NCI-H82 treated with DMSO at 0.1 percent for 48 hours (cell line): ENCODE measurements around the gene RIBC2.
A peak's percentile ranks its signal among the peaks of the same experiment; 100 is the strongest.
"Not testable (repeated sequence)": the region's sequence is repeated elsewhere in the genome, so short reads cannot be mapped to it uniquely, and the experiment has no call there.

Experiments used
- DNase-seq: peaks from one replicate; lab custom pipeline; 2025; ENCODE audit not compliant: unreplicated experiment; lab: John Stamatoyannopoulos, UW

RIBC2 gene

GRCh38 chr22:45413368-45414211, at the start of gene RIBC2, which contains the start of gene SMC1B:
TSS of gene RIBC2 (plus strand) at chr22:45413693. CDS start at chr22:45413887, 194 bp downstream.
TSS of gene SMC1B (minus strand) at chr22:45413599. CDS start at chr22:45413567, 32 bp downstream.
- DNase-seq: no peak

GRCh38 chr22:45366713-45367112, 46.8 kb upstream of the RIBC2 start:
- DNase-seq: no peak

- DNase-seq: not testable (repeated sequence)
Measured at GRCh38 chr22:45373592-45373991, 39.9 kb upstream of the RIBC2 start.

GRCh38 chr22:45376009-45376408, 37.5 kb upstream of the RIBC2 start:
- DNase-seq: no peak

- no peak for DNase-seq
Measured at GRCh38 chr22:45376703-45377102, 36.8 kb upstream of the RIBC2 start.

GRCh38 chr22:45381348-45381747, 32.1 kb upstream of the RIBC2 start:
- DNase-seq: no peak

- DNase-seq: no peak
Measured at GRCh38 chr22:45389546-45389945, 23.9 kb upstream of the RIBC2 start.

- no peak for DNase-seq
Measured at GRCh38 chr22:45397806-45398205, 15.7 kb upstream of the RIBC2 start.

GRCh38 chr22:45398214-45398613, 15.3 kb upstream of the RIBC2 start:
- DNase-seq: no peak

- DNase-seq: peak; percentile 26
Measured at GRCh38 chr22:45399712-45400445, 13.6 kb upstream of the RIBC2 start.

GRCh38 chr22:45402466-45402985, 11.0 kb upstream of the RIBC2 start:
- no peak for DNase-seq

GRCh38 chr22:45407793-45408192, 5.7 kb upstream of the RIBC2 start:
- DNase-seq: no peak

- no peak for DNase-seq
Measured at GRCh38 chr22:45413013-45413367, 503 bp upstream of the RIBC2 start.

GRCh38 chr22:45418056-45418769, 4.7 kb downstream of the RIBC2 start:
- DNase-seq: no peak

- DNase-seq: no peak
Measured at GRCh38 chr22:45418770-45419138, 5.3 kb downstream of the RIBC2 start.

- no peak for DNase-seq
Measured at GRCh38 chr22:45420011-45420410, 6.5 kb downstream of the RIBC2 start.

- no peak for DNase-seq
Measured at GRCh38 chr22:45420539-45420938, 7.0 kb downstream of the RIBC2 start.

GRCh38 chr22:45421349-45422055, 8.0 kb downstream of the RIBC2 start:
- no peak for DNase-seq

GRCh38 chr22:45422237-45422983, 8.9 kb downstream of the RIBC2 start:
- no peak for DNase-seq

GRCh38 chr22:45423524-45423923, 10.0 kb downstream of the RIBC2 start:
- no peak for DNase-seq
